Activated CD4-positive, alpha-beta T cell treated with anti-CD3 and anti-CD28 coated beads, Interleukin-2, amount 50 U/mL, for 24 hours (primary cell): ENCODE data around the gene MSMB.
"Not testable (repeated sequence)": the region's sequence is repeated elsewhere in the genome, so short reads cannot be mapped to it uniquely, and the experiment has no call there.

Source experiments
- DNase-seq, 2 donors: peaks; one replicate each; pipeline ENCODE4 v3.0.0-alpha.2; 2020; ENCODE audit warnings: low read depth in 1 of 2, low spot score in 1 of 2

MSMB gene

GRCh38 chr10:46046261-46046660 lies at the start of gene MSMB:
MSMB (minus strand) TSS chr10:46046269; CDS start chr10:46046237, 32 bp downstream.
- DNase-seq: no peak

GRCh38 chr10:46094931-46095750 lies 49.1 kb upstream of the MSMB start:
- no peak for DNase-seq

- DNase-seq: no peak
Observed at GRCh38 chr10:46094197-46094500, 48.1 kb upstream of the MSMB start.

- DNase-seq: not testable (repeated sequence)
Observed at GRCh38 chr10:46093316-46094196, 47.5 kb upstream of the MSMB start.

GRCh38 chr10:46092524-46093081 lies 46.5 kb upstream of the MSMB start:
- no peak for DNase-seq

GRCh38 chr10:46091828-46092523 lies 45.9 kb upstream of the MSMB start:
- DNase-seq: no peak

- no peak for DNase-seq
Observed at GRCh38 chr10:46091080-46091827, 45.2 kb upstream of the MSMB start.

- DNase-seq: no peak
Observed at GRCh38 chr10:46090258-46090812, 44.3 kb upstream of the MSMB start.

GRCh38 chr10:46087381-46087780 lies 41.3 kb upstream of the MSMB start:
- DNase-seq: not testable (repeated sequence)

GRCh38 chr10:46084321-46085165 lies 38.5 kb upstream of the MSMB start:
- no peak for DNase-seq

- no peak for DNase-seq
Observed at GRCh38 chr10:46080886-46081285, 34.8 kb upstream of the MSMB start.

GRCh38 chr10:46079831-46080585 lies 33.9 kb upstream of the MSMB start:
- DNase-seq: no peak

GRCh38 chr10:46077731-46078413 lies 31.8 kb upstream of the MSMB start:
- DNase-seq: no peak

GRCh38 chr10:46077141-46077554 lies 31.1 kb upstream of the MSMB start:
- no peak for DNase-seq

- no peak for DNase-seq
Observed at GRCh38 chr10:46075869-46076268, 29.8 kb upstream of the MSMB start.

GRCh38 chr10:46074196-46074946 lies 28.3 kb upstream of the MSMB start:
- no peak for DNase-seq

- DNase-seq: no peak
Observed at GRCh38 chr10:46073564-46073963, 27.5 kb upstream of the MSMB start.
